C4-2B (cell line): Measurements from ENCODE around the gene AKAP8L.

ENCODE experiments used
- CTCF ChIP-seq: fragments of 450-650 bp; conservative IDR thresholded peaks from 2 replicates; pipeline ENCODE4 v1.5.1; 2017; ENCODE audit warnings: mild to moderate bottlenecking
- ZFX ChIP-seq: fragments of 450-650 bp; IDR thresholded peaks from 2 replicates; pipeline ENCODE4 v1.6.1; 2017

- TF ChIP-seq CTCF (no peak), ZFX (no peak)
Observed at GRCh38 chr19:15464394-15465385, 45.9 kb upstream of the AKAP8L start, which contains the start of gene RASAL3.
